MM.1S (cell line): ENCODE data around the gene LEMD2.

ENCODE experiments used
- DNase-seq: peaks from one replicate; pipeline ENCODE4 v3.0.0-alpha.2; 2015
- H2AFZ ChIP-seq: fragments of 300-600 bp; sonication (generic); 2 replicates; pipeline ENCODE4 v1.6.0; 2016; ENCODE audit warnings: antibody characterized with exemption, low read length
- H3F3A ChIP-seq: fragments of 300-600 bp; sonication (generic); 2 replicates; pipeline ENCODE4 v1.6.1; 2016; ENCODE audit warnings: mild to moderate bottlenecking, antibody characterized with exemption, low read length, moderate library complexity, mixed read lengths; ENCODE audit not compliant: insufficient read depth
- H3K27ac ChIP-seq: fragments of 300-600 bp; sonication (generic); 2 replicates; pipeline ENCODE4 v1.5.1; 2016; ENCODE audit warnings: mild to moderate bottlenecking, low read length
- H3K27me3 ChIP-seq: fragments of 300-600 bp; sonication (generic); replicated peaks from 2 replicates; pipeline ENCODE4 v1.6.0; 2016; ENCODE audit warnings: low read length; ENCODE audit not compliant: insufficient read depth
- H3K36me3 ChIP-seq: fragments of 300-600 bp; sonication (generic); replicated peaks from 2 replicates; pipeline ENCODE4 v1.6.1; 2016; ENCODE audit warnings: mild to moderate bottlenecking, low read length, mixed read lengths; ENCODE audit not compliant: insufficient read depth
- H3K4me1 ChIP-seq: fragments of 300-600 bp; sonication (generic); 2 replicates; pipeline ENCODE4 v1.6.1; 2016; ENCODE audit warnings: low read length, mixed read lengths
- H3K4me2 ChIP-seq: fragments of 300-600 bp; sonication (generic); 2 replicates; pipeline ENCODE4 v1.6.0; 2016; ENCODE audit warnings: low read depth, low read length
- H3K4me3 ChIP-seq: fragments of 300-600 bp; sonication (generic); 2 replicates; pipeline ENCODE4 v1.5.1; 2016; ENCODE audit warnings: low read length, mixed read lengths
- H3K79me2 ChIP-seq: fragments of 300-600 bp; sonication (generic); 2 replicates; pipeline ENCODE4 v1.6.1; 2016; ENCODE audit warnings: mixed run types, low read length, mixed read lengths
- H3K9ac ChIP-seq: fragments of 300-600 bp; sonication (generic); 2 replicates; pipeline ENCODE4 v1.6.1; 2016; ENCODE audit warnings: low read length, mixed read lengths
- H3K9me2 ChIP-seq: fragments of 300-600 bp; sonication (generic); replicated peaks from 2 replicates; pipeline ENCODE4 v1.6.1; 2016; ENCODE audit warnings: mild to moderate bottlenecking, low read length, mixed read lengths; ENCODE audit not compliant: insufficient read depth
- H3K9me3 ChIP-seq: fragments of 300-600 bp; sonication (generic); replicated peaks from 2 replicates; pipeline ENCODE4 v1.6.1; 2016; ENCODE audit warnings: mild to moderate bottlenecking, low read length, mixed read lengths; ENCODE audit not compliant: insufficient read depth
- H4K20me1 ChIP-seq: fragments of 300-600 bp; sonication (generic); 2 replicates; pipeline ENCODE4 v1.6.1; 2016; ENCODE audit warnings: mild to moderate bottlenecking, low read length, moderate library complexity, mixed read lengths; ENCODE audit not compliant: insufficient read depth
- EZH2 ChIP-seq: fragments of 300-600 bp; sonication (generic); optimal IDR thresholded peaks from 2 replicates; pipeline ENCODE3; 2017; ENCODE audit warnings: low read depth, mild to moderate bottlenecking, antibody characterized with exemption, low read length, mixed read lengths
- EZH2phosphoT487 ChIP-seq: fragments of 300-600 bp; sonication (generic); IDR thresholded peaks from 2 replicates; pipeline ENCODE4 v1.6.1; 2018; ENCODE audit warnings: antibody characterized with exemption, low read length
- TF ChIP-seq, protein P1 (sequence below): fragments of 300-600 bp; sonication (generic); IDR thresholded peaks from 2 replicates; pipeline ENCODE4 v1.5.1; 2016; ENCODE audit warnings: antibody characterized with exemption, low read length, mixed read lengths

Gene LEMD2

DNA sequence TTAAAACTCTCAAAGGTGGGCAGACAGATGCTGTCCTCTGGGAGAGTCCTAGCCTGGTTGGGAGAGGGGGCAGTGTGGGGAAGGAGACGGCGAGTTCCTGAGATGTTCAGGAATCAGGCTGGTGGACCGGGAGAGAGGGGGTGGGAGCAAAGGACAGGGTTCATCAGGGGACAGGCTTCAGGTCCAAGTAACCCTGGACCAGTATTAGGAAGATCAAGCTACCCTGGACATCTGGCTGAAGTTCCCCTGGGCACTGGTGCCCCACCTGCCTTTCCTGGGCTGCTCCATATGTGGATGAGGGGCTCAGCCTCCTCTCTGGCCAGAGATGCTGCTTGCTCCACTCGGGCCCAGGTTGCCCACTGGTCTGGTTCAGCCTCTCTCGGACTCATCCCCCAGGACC lies 41.1 kb downstream of the LEMD2 start:
- Histone ChIP-seq H3K4me3 (no peak overlapping the region), H3K9ac (no peak overlapping the region), H3K9me2 (no peaks in the 10 kb centered on the region), H3K9me3 (no peaks in the 10 kb centered on the region), H3K4me2 (no peak overlapping the region), H3K4me1 (no peaks in the 10 kb centered on the region), H3K27ac (no peak overlapping the region), H3F3A (no peaks in the 10 kb centered on the region), H3K79me2 (no peaks in the 10 kb centered on the region), H3K27me3 (peaks cover 71% of the 10 kb centered on the region), H3K36me3 (no peaks in the 10 kb centered on the region), H2AFZ (no peak overlapping the region), H4K20me1 (no peaks in the 10 kb centered on the region)
- no peak for DNase-seq
- no peak for TF ChIP-seq EZH2
- TF ChIP-seq, protein P1, sequence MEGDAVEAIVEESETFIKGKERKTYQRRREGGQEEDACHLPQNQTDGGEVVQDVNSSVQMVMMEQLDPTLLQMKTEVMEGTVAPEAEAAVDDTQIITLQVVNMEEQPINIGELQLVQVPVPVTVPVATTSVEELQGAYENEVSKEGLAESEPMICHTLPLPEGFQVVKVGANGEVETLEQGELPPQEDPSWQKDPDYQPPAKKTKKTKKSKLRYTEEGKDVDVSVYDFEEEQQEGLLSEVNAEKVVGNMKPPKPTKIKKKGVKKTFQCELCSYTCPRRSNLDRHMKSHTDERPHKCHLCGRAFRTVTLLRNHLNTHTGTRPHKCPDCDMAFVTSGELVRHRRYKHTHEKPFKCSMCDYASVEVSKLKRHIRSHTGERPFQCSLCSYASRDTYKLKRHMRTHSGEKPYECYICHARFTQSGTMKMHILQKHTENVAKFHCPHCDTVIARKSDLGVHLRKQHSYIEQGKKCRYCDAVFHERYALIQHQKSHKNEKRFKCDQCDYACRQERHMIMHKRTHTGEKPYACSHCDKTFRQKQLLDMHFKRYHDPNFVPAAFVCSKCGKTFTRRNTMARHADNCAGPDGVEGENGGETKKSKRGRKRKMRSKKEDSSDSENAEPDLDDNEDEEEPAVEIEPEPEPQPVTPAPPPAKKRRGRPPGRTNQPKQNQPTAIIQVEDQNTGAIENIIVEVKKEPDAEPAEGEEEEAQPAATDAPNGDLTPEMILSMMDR = no peak
- TF ChIP-seq EZH2phosphoT487 = no peak

DNA sequence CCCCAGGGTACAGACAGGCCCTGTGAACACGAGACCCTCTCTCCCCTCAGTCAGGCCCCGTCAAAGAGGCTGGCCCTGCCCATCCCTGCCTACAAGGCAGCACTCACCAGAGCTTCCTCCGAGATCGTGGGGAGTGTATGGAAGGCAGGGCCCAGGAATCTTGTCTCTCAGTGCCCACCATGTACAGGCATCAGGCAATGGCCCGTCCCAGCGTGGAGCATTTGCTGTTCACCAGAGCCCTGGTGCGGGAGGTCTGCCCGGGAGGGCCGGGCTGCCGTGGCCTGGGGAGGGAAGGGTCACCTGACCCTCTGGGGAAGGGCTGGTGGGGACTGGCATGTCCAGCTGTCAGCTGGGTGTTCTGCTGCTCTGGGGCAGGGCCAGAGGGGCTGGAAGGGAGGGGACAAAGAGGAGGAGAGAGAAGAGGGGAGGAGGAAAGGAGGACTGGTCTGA lies 42.3 kb downstream of the LEMD2 start, which contains the start of gene IP6K3:
IP6K3 (minus strand) TSS at position 255 of the 450 bp plus-strand sequence. CDS start 11,429 bp downstream, outside the sequence.
- Histone ChIP-seq H2AFZ (no peak within 1 kb of the TSS), H3K9me3 (no peaks in the 10 kb centered on the region), H4K20me1 (no peaks in the 10 kb centered on the region), H3K4me2 (no peak within 1 kb of the TSS), H3K27me3 (peaks cover 76% of the 10 kb centered on the region), H3K9ac (no peak within 1 kb of the TSS), H3K9me2 (no peaks in the 10 kb centered on the region), H3K27ac (no peak within 1 kb of the TSS), H3K79me2 (no peaks in the 10 kb centered on the region), H3F3A (no peaks in the 10 kb centered on the region), H3K4me3 (no peak within 1 kb of the TSS), H3K4me1 (no peaks in the 10 kb centered on the region), H3K36me3 (no peaks in the 10 kb centered on the region)
- TF ChIP-seq, protein P1 = no peak
- no peak for TF ChIP-seq EZH2phosphoT487
- DNase-seq = no peak

DNA sequence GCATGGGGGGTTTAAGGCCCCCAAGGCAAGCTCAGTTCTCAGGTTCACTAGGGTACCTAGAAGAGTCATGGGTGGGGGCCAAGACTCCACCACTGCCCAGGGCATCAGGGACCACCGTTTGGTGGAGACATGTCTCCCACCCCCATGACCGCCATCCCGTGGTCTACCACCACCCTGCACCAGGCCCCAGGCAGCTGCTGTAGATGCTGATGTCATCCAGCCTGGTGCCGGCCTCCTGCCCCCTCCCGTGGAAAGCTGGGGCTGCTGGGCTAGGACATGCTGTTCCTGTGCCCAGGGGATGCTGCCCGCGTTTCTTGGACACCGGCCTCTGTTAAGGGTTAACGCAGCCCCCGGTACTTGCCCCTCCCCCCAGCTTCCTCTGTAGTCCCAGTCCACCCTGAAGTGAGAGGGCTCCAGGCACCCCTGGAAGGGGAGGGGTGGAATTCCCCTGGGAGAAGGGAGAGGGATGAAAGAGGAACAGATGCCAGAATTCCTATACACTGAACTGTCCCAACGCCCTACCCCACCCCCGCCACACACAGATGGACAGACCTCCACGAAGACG lies 42.8 kb downstream of the LEMD2 start:
- no peak overlapping the region for H3K4me3 ChIP-seq
- no peaks in the 10 kb centered on the region for H3K4me1 ChIP-seq
- H3K9me3 ChIP-seq = no peaks in the 10 kb centered on the region
- no peak overlapping the region for H3K4me2 ChIP-seq
- H3K9me2 ChIP-seq = no peaks in the 10 kb centered on the region
- no peak overlapping the region for H3K9ac ChIP-seq
- DNase-seq = no peak
- H3K79me2 ChIP-seq = no peaks in the 10 kb centered on the region
- H3F3A ChIP-seq = no peaks in the 10 kb centered on the region
- no peak overlapping the region for H2AFZ ChIP-seq
- H3K27me3 ChIP-seq = peaks cover 75% of the 10 kb centered on the region
- TF ChIP-seq, protein P1 = no peak
- no peak for TF ChIP-seq EZH2phosphoT487
- no peak for TF ChIP-seq EZH2
- H3K36me3 ChIP-seq = no peaks in the 10 kb centered on the region
- H3K27ac ChIP-seq = no peak overlapping the region
- H4K20me1 ChIP-seq = no peaks in the 10 kb centered on the region
